ENCODE data around the gene ALK.

GRCh38 chr2:29687121-29687520 is 234.3 kb downstream of the ALK start:
- no peak for TF ChIP-seq POLR2AphosphoS5 (IDR thresholded peaks at IDR 0.05)
- TF ChIP-seq CTCF (IDR thresholded peaks at IDR 0.05) = no peak

All from sigmoid colon (tissue), 4 donors.